Activated CD8-positive, alpha-beta memory T cell treated with anti-CD3 and anti-CD28 coated beads, Interleukin-2, amount 50 U/mL, for 1 hour (primary cell): Measurements from ENCODE around the gene KLK6.
"Not testable (repeated sequence)": the region's sequence is repeated elsewhere in the genome, so short reads cannot be mapped to it uniquely, and the experiment has no call there.

ENCODE experiments used
- DNase-seq: peaks from one replicate; pipeline ENCODE4 v3.0.0-alpha.2; 2020; ENCODE audit errors: extremely low read depth

KLK6 gene

DNA sequence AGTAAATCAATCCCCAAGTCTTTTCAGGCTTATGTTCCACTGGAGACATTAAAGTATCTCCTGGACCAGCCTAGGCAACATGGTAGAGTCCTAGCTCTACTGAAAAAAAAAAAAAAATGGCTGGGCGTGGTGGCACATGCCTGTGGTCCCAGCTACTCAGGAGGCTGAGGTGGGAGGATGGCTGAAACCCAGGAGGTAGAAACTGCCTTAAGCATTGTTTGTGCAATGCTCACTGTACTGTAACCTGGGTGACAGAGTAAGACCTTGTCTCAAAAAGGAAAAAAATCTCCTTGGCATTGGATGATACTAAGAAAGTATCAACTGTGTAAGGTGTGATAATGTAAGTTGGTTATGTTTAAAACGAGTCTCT, 23.3 kb upstream of the KLK6 start:
- DNase-seq: no peak

DNA sequence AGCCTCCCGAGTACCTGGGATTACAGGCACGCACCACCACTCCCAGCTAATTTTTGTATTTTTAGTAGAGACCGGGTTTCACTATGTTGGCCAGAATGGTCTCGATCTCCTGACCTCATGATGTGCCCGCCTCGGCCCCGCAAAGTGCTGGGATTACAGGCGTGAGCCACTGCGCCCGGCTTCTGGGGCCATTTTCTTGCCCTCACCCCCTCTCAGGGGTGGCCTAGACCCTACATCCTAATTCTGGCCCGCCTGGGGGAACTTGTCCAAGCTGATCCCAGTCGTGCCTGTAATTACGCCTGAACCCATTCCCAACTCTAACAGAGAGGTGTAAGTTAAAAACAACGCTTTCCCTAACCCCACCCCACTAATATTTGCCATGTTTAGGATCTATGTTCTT, 15.0 kb upstream of the KLK6 start:
- not testable (repeated sequence) for DNase-seq

DNA sequence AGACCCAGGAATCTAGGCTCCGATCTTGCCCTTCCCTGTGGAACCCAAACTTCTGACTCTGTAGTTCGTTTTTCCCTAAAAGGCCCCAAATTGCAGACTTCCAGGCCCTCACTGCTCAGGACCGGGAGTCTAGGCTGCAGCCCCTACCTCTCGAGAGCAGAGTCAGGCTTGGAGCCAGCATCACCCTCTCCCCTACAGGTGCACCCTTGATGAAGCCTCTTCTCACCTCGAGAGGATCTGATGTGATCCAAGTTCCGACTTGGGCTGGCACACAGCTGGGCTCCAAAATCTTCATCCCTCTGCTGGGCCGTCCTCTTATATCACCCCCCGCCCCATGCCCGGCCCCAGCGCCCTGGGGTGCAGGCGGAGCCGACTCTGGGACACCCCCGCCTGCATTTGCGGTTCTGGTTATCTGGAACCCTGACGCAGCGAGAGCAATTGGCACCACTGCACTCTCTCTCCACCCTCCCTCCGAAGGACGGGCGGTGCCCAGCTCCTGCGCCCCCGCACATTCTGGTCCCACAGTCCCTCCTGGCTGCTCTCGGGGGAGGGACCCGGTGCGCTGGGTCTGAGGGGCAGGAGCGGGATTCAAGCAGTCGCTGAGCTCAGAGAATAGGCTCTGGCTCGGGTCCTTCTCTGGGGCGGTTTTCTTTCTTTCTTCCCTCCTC, 14.4 kb upstream of the KLK6 start, which contains the start of gene KLK7:
Gene KLK7 (minus strand): TSS at position 293 of the 668 bp plus-strand sequence. CDS start 1,518 bp downstream, outside the sequence.
- no peak for DNase-seq

DNA sequence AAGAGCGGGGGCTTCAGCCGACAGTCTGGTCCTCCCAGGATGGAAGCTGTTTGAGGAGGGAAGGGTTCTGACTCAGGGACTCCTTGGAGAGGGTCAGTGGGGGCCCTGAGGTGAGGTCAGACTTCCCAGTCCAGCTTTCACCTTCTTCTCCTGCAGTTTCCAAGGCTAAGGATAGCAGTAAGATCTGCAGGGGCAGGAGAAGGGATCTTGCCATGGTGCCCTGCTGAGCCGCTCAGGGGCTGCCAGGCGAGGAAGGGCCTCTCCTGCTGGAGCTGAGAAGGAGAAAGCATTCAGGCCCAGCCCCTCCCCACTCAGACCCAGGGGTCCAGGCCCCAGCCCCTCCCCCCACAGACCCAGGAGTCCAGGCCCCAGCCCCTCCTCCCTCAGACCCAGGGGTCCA, 12.8 kb upstream of the KLK6 start:
- no peak for DNase-seq

DNA sequence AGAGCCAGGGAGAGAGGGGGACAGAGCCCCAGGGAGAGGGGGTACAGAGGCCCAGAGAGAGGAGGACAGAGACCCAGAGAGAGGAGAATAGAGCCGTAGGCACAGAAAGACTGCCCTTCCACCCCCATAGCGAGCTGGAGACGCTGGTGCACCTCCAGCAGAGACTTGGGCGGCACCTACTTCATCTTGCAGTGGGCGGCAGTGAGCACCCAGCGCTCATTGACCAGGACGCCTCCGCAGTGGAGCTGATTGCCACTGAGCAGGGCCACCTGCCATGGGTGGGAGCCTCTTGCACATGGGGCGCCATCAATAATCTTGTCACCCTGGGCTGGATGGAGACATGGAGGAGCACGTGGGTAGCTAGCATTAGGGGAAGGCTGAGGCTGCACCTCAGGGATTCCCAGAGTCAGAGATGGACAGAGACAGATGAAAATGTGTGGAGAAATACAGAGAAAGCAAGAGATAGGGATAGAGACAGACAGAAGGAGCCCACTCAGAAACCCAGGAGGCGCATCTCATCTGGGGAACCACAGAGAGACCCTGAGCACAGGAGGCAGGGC, 12.3 kb upstream of the KLK6 start:
- DNase-seq: no peak

DNA sequence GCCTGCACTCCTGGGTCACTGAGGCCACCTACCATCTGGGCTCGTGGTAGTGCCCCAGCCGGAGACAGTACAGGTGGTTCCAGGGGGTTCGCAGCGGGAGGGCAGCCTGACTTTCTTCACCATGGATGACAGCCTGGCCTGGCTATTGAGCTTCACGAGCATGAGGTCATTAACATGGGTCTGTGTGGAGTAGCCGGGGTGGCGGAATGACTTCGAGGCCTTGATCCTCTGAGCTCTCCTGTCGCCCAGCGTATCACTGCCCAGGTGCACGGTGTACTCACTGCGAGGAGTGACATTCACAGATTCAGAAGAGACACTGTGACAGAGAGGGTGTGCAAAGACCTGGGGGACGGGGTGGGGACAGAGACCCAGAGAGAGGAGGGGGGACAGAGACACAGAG, 10.8 kb upstream of the KLK6 start:
- DNase-seq: no peak

DNA sequence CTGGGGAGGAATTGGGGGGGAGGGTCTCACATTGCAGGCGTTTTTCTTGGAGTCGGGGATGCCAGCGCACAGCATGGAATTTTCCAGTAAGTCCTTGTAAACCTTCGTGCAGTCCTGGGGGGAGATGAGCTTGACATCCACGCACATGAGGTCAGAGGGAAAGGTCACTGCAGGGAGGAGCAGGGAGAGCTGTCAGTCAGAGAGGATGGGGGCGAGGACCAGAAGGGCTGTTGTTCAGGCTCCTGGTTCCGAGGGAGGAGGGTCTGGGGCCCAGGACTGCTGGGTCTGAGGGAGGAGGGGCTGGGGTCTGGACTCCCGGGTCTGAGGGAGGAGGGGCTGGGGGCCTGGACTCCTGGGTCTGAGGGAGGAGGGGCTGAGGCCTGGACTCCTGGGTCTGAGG, 10.4 kb upstream of the KLK6 start:
- DNase-seq: no peak

DNA sequence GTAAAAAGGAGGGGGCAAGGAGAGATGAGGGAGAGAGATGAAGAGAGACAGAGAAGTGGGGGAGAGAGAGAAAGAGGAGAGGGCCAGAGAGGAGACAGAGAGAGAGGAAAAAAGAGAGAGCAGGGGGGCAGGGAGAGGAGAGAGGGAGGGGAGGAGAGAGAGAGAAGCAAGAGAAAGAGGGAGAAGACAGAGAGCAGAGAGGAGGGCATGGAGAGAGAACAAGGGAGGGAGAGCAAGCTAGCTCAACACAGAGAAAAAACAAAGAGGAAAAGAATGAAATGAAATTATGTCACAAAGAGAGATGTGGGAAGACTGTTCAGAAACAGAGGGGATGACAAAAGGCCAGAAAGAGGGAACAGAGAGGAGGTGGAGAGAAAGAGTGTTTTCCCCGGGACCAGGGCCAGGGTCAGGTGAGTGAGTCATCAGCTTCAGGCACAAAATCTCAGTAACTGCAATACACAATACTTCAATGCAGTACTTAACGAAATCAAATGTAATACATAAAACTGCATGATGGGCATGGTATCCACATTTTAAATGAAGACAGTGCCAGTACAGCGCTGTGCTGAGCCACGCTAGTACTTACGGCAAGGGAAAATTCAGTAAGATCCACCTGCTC, 9.5 kb upstream of the KLK6 start:
- no peak for DNase-seq

DNA sequence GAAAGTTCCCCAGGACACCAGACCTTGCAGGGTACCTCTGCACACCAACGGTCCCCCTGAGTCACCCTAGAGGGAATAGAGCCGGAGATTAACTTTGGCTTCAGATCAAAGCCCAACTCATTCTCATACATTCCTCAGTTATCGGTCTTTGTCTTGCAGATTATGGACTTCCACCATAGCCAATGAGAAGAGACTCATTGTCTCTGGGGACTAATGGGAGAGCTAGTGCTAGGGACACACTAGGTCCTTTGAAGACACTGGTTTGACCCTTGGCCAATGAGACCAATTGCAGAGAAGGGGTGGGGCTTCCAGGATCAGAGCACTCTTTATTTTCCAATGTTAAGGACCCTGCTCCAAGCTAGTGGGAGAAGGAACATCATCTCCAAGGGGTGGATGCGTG, 8.2 kb upstream of the KLK6 start:
- no peak for DNase-seq

DNA sequence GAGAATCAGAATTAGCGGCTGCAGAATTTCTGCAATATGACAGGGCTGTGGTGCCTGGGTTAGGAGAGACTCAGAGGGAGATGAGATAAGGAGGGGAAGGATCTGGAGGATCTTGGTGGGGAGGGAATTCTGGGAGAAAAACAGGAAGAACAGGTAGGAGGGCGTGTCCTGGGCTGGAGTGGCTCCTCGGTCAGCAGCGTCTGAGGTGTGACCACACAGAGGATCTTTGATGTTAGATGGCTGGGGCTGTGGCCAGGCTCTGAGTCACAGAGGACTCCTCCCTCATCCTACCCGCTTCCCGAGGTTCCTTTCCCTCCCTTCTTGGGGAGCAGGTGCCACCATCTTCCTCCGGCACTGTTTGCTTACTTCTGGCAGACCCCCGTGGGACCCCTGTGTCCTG, 6.4 kb upstream of the KLK6 start:
- no peak for DNase-seq

DNA sequence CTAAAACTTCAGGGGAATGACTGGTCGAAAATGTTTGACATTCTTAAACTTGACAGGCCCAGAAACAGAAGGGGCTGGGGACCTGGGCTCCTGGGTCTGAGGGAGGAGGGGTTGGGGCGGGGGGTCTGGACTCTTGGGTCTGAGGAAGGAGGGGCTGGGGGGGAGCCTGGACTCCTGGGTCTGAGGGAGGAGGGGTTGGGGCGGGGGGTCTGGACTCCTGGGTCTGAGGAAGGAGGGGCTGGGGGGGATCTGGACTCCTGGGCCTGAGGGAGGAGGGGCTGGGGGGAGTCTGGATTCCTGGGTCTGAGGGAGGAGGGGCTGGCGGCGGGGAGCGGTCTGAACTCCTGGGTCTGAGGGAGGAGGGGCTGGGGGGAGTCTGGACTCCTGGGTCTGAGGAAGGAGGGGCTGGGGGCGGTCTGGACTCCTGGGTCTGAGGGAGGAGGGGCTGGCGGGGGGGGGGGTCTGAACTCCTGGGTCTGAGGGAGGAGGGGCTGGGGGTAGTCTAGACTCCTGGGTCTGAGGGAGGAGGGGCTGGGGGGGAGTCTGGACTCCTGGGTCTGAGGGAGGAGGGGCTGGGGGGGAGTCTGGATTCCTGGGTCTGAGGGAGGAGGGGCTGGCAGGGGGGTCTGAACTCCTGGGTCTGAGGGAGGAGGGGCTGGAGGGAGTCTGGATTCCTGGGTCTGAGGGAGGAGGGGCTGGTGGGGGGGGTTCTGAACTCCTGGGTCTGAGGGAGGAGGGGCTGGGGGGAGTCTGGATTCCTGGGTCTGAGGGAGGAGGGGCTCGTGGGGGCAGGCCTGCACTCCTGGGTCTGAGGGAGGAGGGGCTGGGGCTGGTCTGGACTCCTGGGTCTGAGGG, 5.5 kb upstream of the KLK6 start:
- no peak for DNase-seq

DNA sequence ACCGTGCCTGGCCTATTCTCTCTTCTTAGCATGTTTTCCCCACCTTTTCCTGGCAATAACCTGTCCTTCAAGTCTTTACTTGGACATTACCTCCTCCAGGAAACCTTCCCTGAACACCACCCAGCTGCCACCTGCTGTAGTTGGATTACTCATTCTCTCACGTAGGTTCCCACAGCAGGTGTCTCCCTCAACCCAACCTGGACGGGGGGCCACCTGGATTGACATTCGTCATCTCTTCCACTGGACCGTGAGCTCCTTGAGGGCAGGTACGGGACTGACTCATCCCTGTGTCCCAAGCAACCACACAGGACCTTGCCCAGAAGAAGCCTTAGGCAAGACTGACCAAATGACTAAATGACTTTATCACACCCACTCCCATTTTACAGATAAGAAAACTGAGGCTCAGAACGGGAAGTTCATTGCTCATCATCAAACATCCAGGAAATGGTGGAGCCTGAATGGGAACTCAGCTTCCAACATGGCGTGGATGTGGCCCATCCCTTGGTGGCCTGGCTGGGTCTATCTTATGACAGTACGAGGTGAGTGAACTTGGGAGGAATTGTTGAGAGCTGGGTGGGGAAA, 3.5 kb upstream of the KLK6 start:
- DNase-seq: no peak

DNA sequence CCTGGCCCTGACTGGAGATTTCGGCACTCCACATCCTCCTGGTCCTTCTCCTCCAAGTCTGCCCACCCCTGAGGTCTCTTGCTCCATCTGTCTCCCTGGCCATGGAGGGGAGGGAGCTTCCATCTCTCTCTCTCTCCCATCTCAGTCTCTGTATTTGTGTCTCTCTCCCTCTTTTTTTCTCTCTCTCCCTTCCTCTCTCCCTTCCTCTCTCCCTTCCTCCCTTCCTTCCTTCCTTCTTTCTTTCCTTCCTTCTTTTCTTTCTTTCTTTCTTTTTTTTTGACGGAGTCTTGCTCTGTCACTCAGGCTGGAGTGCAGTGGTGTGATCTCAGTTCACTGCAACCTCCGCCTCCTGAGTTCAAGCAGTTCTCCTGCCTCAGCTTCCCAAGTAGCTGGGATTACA, 419 bp upstream of the KLK6 start:
- DNase-seq: not testable (repeated sequence)

DNA sequence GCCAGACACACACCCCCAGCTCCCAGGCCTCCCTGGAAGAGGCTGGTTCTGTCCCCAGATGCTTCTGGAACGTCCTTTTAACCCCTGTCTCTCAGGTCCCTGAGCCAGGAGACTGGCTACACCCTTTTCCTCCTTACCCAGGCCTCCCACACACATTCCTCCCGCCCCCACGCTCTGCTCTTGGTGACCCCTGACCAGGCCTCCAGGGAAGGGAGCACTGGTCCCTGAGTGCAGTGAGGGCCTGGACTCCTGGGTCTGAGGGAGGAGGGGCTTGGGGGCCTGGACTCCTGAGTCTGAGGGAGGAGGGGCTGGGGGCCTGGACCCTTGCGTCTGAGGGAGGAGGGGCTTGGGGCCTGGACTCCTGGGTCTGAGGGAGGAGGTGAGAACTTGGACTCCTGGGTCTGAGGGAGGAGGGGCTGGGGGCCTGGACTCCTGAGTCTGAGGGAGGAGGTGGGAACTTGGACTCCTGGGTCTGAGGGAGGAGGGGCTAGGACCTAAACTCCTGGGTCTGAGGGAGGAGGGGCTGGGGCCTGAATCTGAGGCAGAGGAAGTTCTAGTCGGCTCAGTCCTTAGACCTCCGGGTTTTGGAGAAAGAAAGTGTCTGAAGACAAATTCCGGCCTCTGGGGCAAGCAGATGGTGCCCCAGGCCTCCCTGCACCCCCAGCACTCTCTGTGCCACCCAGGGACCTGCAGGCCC, 527 bp downstream of the KLK6 start:
- DNase-seq: no peak

DNA sequence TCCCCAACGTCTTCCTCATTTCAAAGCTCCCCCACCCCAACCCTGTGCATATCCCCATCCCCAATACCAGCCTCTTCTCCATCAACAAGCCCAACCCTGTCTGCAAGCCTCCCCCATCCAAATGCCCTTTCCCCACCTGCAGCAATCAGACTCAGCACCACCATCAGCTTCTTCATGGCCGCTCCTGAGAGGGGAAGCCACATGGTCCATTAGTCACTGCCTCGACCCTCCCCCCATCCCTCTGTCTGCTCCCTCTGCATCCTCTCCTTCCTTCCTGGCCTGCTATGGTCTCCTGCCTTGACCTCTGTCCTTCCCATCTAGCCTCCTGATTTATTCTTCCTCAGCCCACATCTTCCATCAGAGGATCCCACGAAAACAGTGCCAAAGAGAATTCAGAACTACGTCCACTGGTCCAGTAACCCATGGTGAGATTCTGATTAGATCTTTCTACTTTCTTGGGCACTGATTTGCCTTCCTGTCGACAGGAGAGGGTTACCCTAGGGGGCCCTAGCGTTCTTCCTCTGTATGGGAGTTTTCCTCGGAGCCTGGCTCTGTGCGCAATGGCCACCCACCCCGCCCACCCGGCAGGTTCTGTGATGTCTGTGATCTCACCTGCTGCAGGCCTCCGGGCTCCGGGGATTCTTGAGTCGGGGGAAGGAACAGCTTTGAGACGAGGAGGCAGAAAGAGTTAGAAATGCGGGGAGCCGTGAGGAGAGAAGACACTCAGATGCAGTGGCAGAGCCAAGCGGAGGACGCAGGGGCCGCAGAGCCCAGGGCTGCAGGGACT, 1.3 kb downstream of the KLK6 start:
- DNase-seq: no peak

DNA sequence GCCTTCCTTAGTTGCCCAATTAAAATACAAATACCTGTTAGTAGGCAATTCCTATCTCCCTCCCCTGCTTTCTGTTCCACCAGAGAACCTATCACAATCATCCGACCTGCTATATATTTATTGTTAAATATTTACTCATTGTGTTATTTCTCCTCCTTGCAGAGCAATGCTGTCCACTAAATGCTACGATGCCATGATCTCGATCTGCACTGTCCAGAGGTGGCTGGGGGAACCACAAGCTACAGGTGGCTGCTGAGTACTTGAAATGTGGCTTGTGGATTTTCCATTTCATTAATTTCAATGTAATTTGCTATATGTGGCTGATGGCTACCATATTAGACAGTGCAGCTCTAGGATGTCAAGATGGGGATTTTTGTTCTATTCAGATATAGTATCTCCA, 5.1 kb downstream of the KLK6 start:
- no peak for DNase-seq

DNA sequence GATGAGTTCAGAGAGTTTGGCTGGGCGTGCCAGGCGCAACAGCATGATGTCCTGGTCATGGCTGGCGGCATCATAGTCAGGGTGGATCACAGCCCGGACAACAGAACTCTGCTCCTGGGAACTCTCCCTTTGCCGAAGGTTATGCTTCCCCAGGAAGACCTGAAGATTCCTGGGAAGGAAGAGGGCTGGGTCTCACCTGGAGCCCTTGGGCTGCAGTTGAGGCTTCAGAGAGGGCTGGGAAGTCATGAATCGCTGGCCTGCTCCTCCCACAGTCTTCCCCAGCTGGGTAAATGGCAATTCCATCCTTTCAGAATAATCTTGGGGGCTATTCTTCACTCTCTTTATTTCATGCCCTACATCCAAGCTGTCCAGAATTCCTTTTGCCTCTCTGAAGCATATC, 6.0 kb downstream of the KLK6 start:
- no peak for DNase-seq

DNA sequence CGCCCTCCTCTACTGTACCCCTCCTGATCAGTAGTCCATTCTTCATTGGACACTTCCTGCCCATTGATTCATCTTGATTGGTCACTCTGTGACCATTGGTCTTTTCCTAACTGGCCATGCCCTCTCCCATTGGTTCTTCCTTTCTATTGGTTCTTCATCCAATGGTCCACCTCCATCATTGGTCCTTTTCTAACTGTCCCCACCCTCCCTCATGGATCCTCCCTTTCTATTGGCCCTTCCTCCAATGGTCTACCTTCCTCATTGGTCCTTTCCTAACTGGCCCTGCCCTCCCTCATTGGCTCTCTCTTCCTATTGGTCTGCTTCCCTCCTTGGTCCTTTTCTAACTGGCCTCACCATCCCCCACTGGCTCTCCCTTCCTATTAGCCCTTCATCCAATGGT, 7.1 kb downstream of the KLK6 start:
- no peak for DNase-seq

DNA sequence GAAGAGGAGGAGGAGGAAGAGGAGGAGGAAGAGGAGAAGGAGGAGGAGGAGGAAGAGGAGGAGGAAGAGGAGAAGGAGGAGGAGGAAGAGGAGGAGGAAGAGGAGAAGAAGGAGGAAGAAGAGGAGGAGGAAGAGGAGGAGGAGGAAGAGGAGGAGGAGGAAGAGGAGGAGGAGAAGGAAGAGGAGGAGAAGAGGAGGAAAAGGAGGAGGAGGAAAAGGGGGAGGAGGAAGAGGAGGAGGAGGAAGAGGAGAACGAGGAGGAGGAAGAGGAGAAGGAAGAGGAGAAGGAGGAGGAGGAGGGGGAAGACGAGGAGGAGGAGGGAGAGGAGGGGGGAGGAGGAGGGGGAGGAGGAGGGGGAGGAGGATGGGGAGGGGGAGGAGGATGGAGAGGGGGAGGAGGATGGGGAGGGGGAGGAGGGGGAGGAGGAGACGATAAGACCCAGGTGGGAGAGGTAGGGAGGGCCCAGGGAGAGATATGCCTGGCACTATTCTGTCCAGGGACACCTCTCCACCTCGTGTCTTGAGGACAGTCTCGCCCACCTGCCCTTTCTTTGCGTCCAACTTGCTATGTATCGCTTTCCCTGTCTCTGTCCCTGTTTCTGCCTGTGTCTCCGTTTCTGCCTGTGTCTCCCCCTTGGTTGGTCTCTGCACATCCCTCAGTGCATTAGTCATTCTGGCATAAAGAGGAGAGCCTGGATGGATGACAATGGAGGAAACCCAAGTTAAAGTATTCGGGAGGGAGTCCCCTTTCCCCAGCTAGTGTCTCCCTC, 9.5 kb downstream of the KLK6 start:
- DNase-seq: no peak

DNA sequence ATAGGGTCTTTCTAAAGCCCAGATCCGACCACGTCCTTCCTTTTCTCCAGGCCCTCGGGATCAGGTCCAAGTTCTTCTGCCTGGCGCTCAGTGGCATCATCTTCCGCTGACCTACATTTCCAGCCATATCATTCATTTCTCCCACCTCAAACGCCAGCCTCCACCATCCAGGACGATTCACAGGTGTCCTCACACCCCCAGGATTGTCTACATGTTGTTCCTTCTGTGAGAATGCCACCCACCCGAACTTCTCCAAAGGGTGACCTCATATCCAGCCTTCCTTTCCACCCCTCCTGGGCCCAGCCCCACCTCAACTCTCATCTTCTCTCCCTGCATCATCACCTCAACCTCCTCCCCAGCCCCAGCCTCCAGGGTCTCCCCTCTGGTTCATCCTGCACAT, 11.8 kb downstream of the KLK6 start:
- DNase-seq: no peak
